ENCODE results near the gene RTP1.
"Not testable (repeated sequence)": the region's sequence is repeated elsewhere in the genome, so short reads cannot be mapped to it uniquely, and the experiment has no call there.

Gene RTP1

DNA sequence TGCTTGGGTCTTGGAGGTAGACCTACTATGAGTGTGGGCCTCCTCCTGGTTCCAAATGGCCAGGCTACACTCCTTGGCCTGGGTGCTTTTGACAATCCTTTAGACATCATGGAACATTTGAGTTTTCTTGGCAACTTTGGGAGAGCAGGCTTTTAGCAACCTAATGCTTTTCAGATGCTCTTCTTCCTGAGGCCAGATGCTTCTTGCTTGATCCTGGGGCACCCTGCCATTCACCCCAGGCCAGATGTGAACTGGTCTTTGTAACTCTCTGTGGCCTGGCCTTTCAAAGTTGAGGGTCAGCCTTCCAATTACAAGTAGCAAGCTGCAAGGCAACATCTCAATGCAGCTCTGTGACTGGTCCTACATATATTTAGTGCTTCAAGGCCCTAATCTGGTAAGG, 40.5 kb downstream of the RTP1 start:
- no peak for DNase-seq (ENCODE audit: low read depth in 4 of 4, low spot score in 1 of 4)

DNA sequence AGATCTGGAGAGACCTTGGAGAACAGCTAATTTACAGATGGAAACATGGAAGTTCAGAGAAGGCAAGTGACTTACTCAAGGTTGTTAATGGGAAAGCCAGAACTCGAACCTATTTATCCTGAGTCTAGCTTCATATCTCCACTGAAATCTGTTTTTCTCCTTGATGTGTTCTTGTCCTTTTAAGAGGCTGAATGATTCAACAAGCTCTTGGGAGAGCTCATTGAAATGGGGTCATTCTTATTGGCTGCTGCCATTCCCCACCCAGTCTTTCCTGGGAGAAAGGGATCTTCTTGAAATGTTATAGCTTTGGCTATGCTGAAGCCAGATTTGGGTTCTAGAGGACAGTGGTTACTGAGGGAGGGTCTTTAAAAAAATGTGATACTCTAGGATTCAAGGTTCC, 41.0 kb downstream of the RTP1 start:
- no peak for DNase-seq (ENCODE audit: low read depth in 4 of 4, low spot score in 1 of 4)

DNA sequence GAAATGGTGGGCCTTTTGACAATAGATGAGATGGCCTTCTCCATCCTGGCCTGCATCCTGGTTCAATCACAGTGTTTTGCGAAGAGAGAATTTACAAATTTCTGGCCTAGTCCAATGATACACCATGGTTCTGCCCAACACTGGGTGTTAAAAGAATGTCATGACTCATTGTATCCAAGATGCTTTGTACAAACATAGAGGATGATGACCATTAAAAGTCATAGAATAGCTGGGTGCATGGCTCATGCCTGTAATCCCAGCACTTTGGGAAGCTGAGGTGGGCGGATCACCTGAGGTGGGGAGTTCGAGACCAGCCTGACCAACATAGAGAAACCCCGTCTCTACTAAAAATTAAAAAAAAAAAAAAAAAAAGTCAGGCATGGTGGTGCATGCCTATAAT, 41.5 kb downstream of the RTP1 start:
- not testable (repeated sequence) for DNase-seq (ENCODE audit: low read depth in 4 of 4, low spot score in 1 of 4)

DNA sequence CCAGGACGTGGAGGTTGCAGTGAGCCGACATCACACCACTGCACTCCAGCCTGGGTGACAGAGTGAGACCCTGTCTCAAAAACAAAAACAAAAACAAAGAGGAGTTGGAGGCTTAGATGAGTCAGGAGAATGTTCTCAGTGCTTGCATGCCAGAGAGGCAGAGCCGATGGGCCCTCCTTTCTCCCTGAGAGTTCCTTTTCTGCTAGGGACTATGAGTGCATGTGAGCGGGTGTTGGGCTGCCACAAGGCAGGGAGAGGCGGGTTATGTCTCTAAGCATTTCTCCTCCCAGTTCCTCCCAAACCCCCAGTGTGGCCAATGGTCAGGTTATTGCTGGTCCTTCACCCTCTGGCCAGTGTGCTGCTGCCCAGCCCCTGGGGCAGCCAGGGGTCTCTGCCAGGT, 45.1 kb downstream of the RTP1 start:
- no peak for DNase-seq (ENCODE audit: low read depth in 4 of 4, low spot score in 1 of 4)

DNA sequence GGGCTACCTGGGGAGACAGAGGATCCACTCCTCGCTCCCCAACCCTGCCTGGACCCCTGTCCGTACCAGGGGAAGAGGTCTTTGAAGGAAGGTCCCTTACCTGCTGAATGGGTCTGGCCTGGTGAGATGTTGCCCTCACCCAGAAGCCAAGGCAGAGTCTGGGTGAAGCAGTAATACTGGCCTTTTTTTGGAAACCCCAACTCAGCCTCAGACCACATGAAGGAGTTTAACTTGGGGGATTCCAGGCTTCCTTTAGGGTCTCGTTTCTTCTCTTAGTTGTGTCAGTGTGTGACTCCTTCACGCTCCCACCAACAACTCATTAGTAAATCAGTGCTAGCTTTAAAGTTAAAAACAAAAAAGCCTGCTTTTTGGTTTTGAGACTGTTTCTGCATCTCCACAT, 45.6 kb downstream of the RTP1 start:
- no peak for DNase-seq (ENCODE audit: low read depth in 4 of 4, low spot score in 1 of 4)

DNA sequence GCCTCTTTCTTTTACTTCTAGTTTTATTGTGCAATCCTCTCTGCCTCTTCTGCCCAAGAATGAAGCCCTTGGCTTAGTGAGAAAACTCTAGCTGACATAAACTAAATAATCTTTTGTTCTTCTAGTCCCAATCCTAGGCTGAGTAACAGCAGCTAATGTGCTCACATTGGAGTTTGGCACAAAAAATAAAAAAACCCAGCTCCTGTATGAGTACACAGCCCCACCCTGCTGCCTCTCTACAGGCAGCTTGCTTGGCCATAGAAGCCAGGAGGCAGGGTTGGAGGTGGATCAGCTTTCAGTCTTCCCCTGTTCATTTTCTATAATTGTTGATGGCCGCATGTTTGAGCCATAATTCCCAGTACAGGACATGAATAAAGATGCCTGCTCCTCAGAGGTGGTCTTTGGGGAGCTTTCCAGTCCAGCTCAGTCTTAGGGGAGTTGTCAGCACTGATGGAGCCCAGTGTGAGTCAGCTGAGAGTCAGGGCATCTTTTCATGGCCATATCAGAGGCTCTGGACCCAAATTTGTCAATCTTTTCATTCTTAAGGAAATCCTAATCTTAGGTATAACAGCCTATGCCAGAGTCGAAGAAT, 46.7 kb downstream of the RTP1 start:
- DNase-seq (ENCODE audit: low read depth in 4 of 4, low spot score in 1 of 4): no peak

DNA sequence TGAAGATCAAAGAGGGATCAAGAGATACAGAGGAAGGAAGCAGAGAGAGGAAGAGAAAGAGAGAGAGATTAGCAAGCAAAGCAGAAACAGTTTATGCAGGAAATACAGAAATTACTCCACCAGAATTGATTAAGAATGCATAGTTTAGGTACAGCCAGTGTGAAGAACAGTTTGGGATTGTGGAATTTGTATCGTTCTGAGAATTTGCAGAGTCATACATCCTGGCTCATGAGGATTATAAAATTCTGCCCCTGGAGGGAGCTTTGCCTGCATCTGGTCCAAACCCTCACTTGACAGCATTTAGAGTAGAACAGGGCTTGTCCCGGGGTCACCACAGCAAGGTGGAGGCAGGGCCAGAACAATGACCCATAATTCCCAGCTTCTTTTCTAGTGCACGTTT, 50.1 kb downstream of the RTP1 start:
- no peak for DNase-seq (ENCODE audit: low read depth in 4 of 4, low spot score in 1 of 4)

All from stimulated activated CD4-positive, alpha-beta T cell treated with anti-CD3 and anti-CD28 coated beads, Interleukin-1b, Interleukin-23, amount 100 ng/mL, for 24 hours (primary cell).